HG02973 (cell line): ENCODE results near the gene NKD1.
"Not testable (repeated sequence)": the region's sequence is repeated elsewhere in the genome, so short reads cannot be mapped to it uniquely, and the experiment has no call there.

Source experiments
- ATAC-seq: cut with Tn5 transposase; IDR thresholded peaks from one replicate; pipeline ENCODE4 v1.9.1; 2021; ENCODE audit warnings: moderate library complexity; ENCODE audit not compliant: unreplicated experiment

The NKD1 gene

DNA sequence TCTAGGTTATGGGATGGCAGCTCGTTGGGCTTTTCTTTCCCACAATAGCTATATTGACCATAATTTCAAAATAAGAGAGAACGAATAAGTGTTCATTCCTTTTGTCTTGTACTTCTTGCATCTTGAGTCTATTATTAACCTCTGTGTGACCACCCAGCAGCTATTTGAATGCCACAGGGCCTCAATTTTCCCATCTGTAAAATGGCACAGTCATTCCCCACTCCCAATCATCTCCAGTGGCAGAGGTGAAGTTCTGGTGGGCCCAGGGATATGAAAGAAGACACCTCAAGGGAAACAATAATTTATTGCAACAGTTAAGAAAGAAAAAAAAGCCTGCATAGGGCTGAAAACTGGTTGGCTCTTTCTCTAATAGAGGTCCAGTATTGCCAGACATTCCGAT lies 28.6 kb upstream of the NKD1 start:
- ATAC-seq: no peak

DNA sequence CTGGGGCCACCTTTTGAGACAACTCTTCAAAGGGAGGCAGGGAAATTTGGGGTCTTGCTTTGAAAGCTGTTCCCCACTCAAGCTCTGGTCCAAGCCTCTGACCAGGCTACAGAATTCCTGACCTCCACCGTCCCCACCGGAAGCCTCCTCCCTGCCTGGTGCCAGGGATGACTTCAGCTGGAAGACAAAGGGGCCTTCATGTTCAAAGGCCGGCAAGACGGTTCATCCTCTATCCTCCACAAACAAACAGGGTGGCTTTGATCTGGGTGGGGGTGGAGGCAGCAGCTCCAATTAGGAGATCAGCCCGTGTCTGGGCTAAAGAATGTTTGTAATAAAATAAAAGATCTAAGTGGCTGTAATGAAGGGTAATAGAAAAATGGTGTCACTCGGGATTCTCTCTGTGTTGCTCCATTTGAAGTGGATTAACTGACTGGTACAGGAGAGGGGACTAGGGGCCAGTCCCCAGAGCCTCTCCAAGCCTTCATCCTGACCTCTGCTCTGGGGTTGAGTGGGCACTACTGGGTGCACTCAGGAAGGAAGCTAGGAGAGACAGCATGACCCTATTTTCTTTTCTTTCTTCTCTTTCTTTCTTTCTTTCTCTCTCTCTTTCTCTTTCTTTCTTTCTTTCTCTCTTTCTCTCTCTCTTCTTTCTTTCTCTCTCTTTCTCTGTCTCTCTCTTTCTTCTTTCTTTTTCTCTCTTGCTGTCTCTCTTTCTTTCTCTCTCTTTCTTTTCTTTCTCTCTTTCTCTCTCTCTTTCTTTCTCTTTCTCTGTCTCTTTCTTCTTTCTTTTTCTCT lies 27.5 kb upstream of the NKD1 start:
- ATAC-seq: no peak

DNA sequence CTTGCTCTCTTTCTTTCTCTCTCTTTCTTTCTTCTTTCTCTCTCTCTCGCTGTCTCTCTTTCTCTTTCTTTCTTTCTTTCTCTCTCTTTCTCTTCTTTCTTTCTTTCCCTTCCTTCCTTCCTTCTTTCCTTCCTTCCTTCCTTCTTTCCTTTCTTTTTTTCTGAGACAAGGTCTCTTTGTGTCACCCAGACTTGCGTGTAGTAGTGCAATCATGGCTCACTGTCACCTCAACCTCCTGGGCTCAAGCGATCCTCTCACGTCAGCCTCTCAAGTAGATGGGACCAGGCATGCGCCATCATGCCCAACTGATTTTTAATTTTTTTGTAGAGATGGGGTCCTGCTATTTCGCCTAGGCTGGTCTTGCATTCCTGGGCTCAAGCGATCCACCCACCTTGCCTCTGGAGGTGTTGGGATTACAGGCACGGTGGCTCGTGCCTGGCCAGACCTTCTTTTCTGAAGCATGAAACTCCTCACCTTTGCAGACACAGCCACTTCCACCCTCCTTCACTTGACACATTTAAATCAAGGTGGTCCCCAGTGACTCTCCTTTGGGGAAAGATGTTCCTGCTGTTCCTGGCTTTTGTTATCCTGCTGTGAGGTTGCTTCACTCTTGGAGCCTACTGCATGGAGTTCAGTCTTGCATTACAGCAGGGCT lies 26.8 kb upstream of the NKD1 start:
- no peak for ATAC-seq

DNA sequence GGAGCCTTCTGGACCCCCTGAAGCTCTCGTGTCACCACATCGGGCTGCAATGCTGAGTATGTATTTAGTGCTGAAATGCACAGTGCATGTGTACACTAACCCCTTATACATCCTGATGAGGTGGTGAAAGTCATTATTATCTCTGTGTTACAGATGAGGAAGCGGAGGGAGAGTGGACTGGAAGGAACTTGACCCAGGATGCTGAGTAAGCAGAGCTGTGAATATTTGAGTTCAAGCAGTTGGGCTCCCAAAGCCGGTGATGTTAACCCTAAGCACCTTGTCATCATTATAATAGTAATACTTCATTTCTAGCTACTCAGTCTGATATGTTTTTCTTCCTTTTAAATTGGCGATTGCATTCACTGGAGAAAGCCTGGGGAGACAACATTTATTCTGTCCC lies 25.9 kb upstream of the NKD1 start:
- ATAC-seq: no peak

DNA sequence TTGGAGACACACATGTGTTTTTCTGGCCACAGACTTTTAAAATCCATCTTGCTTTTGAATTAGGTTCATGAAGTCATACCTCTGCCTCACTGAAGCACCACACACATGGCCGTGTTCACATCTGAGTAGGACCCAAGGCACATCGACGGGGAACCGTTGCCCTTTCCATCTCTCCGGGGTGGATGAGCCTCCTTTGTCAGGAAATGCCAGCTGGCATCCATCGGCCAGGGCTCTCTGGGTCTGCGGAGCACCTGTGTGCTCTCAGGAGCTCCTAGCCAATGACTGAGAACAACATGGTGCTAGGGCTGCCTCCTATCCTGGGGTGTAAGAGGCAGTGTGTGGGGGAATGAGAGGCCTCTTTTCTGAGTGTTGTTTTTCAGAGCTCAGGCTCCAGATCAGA lies 24.5 kb upstream of the NKD1 start:
- ATAC-seq: no peak

DNA sequence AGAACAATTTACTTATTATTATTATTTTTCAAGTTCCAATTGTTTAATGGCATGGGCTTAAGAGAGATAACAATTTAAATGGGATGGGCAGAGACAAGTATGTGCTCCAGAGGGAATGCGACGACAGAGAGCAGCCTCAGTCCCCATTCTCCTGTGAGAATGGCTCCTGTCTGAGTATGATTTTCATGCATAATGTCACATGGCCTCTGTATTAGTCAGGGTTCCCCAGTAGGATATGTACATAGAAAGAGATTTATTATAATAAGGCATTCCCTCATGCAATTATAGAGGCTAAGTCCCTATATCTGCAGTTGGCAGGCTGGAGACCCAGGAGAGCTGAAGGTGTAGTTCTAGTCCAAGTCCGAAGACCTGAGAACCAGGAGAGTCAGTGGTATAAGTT lies 22.9 kb upstream of the NKD1 start:
- ATAC-seq: no peak

DNA sequence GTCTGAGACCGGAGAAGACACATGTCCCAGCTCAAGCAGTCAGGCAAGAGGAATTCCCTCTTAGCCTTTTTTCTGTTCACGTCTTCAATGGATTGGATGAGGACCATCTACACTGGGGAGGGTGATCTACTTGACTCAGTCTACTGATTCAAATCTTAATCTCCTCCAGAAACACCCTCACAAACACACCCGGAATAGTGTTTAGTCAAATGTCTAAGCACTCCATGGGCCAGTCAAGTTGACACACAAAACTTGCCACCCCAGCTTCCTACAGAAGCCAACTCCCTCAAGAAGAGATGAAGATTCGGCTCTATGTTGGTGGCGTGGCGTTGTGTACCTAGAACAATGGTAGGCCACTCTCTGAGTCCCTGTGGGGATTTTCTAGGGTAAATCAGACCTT lies 22.5 kb upstream of the NKD1 start:
- no peak for ATAC-seq

DNA sequence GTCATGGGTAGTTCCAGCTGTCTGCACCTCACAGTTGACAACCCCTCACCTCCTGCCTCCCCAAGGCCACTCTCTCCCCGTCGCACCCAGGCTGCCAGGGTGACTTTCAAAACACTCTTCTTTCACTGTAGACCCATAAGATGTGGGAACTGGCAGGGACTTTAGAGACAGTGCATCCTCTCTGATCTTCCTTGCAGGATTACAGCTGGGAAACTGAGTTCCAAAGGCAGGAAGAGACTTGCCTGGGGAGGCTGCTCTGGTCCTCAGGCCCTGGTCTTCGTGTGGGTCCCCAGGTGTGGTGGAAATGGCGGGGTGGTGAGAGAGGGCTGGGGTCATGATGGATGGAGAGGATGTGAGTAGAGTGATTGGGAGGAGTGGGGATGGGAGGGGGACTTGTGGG lies 21.9 kb upstream of the NKD1 start:
- ATAC-seq: no peak

DNA sequence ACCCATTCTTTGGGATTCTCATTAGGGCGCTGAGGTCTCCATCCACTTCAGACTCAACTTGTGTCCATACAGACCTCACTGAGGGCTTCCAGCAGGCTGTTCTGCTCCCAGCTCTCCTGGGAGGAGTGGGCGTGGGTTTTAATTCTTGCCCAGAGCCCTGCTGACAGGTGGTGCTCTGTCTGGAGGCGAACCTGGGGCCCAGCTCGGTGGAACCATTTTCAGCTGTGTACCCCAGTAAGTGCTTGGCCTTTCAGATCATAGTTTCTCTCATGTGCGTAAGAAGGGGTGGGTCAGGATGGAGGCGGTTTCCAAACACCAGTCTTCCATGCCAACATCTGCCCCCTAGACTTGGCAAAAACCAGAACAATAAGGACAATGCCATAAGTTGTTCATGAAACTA lies 21.4 kb upstream of the NKD1 start:
- no peak for ATAC-seq

DNA sequence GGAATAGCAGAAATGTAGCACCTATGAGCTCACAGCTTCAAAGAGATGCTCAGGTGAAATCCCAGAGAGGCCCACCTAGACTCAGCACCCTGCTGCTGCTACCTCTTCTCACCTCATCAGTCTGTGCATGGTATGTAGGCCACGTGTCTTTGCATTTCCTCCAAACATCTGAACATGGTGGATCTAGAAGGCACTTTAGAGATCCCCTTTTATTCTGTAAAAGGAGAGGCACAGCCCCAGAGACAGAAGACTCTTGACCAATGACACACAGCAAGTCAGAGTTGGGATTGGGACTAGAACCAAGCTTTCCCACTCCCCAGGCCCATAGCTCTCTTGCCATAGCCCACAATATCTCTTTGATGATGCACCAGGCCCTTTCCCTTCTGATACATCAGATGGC lies 19.4 kb upstream of the NKD1 start:
- no peak for ATAC-seq

DNA sequence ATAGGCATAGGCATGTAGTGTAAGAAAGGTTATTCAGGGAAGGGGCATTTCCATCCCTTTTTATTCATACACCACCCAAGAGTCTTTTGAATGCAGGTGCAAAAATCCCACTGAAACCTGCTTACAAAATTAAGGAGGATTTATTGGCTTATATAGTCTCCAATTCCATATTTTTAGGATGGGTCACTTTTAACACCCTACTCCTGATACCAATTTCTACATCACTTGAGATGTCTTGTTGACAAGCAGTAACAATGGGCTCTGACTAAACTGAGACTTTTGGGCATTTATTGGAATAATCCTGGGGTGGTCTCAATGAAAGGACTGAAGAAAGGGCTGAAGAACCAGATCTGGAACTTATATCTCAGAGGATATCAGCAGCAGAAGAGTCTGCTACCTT lies 18.9 kb upstream of the NKD1 start:
- ATAC-seq: no peak

DNA sequence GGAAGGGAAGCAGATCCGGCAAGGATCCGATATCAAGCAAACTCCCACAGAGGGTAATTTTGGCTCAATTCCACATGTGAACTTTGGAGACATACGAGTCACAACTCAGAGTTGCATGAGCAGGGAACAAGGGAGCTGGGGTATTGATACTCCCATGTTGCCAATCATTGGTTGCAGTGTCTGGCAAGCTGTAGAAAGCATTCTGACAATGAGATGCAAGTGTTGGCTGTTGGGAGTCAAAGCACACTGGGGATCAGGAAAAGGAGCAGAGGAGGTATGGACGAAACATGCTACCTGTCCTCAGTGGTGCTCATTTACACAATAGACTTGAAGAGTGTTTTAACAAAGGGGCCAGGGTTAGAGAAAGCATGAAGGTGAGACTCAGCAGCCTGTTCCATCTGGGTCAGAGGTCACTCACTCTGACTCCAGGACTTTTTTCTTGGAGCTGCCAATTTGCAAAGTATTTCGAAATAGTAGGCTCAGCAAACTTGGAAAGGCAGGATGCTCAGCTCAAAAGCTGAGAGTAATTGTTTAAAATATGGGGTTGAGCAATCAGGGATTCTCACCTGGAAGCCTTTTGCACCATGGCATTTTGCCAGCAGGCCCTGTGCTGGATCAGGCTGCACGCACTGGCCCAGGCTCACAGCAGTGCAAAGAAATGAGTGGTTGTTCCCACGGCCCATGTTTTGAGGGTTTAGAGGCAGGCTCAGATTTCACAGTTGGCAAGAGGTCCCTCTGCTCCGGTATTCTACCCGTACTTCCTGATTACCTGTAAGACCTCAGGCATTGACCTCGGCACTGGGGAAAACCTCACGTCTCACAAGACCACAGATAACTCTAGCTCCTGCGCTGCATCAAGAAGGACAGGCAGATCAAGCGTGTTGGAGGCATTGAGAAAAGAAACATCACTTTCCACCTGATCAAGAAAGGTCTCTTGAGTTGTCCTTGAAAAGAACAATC lies 17.6 kb upstream of the NKD1 start:
- no peak for ATAC-seq

DNA sequence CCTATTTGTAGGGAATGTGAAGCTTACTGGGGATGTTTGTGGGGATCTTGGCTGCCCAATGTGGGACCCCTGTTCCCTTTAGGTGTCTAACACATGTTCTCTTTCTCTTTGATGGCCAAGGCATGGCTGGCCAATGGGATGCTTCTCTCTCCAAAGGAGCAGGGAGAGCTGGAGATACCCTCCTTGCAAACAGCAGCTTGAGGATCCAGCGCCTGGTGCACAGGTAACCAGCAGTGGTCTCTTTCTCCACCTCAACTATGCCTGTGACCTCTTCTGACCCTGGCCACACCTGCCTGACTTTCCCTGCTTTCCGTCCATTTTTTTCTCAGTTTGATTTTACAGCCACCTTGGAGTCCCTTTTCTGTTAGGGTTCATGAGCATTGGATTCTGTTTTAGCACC lies 16.8 kb upstream of the NKD1 start:
- ATAC-seq: no peak

DNA sequence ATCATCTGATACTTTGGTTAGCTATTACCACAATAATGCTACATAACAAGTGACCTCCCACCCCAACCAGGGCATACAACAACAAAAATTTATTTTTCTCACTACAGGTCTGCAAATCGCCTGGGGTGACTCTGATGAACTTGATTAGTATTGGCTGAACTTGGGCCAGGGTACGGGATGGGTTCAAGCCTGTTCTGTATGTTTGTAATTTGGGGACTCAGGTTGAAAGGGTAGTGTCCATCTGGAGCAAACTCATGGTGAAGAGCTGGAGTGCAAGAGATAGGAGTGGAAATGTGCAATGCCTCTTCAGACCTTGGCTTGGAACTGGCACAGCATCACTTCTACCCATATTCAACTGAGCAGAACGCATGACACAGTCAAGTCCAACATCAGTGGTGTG lies 16.3 kb upstream of the NKD1 start:
- no peak for ATAC-seq

DNA sequence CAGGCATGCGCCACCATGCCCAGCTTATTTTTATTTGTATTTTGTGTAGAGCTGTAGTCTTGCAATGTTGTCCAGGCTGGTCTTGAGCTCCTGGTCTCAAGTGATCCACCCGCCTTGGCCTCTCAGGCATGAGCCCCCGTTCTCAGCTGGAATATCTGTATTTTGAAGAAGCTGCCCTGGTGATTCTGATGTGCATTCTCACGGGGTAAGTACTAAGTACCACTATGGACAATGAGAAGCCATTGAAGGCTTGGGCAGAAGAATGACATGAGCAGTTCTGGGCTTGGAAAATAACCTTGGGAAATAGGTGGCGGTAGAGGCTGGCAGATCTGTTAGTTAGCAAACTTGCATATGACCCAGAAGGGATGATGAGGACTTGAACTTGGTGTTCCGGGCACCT lies 15.6 kb upstream of the NKD1 start:
- no peak for ATAC-seq

DNA sequence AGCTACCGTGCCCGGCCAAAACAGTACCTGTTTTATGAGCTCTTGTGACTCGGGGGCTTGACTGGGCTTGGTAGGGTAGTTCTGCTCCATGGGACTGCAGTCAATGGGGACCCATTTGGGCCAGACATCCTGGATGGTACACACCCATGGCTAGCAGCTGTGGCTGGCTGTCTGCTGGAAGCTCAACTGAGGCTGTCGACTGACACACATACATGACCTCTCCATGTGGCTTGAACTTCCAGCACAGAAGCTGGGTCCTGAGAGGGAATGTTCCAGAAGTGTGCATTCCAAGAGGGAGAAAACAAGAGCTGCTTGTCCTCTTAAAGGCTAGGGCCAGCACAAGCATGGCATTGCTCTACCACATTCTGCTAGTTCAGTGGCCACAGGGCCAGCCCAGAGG lies 14.9 kb upstream of the NKD1 start:
- ATAC-seq: no peak

DNA sequence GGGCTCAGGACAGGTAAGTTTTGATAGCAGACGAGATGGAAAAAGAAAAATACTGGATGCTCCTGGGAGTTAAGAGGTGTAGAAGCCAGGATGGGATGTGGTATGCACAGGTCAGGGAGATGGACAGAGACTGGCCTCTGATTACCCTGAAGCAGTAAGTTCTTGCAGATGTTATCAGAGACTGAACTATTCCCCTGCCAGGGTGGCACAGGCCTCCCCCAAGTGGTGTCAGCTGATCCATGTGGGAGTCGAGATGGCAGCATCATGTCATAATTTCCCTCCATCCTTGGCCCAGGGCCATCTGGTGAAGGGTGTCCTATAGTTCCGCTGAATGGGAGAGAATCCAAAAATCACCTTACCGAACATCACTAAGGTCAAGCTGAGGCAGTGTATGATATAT lies 14.1 kb upstream of the NKD1 start:
- ATAC-seq: no peak

DNA sequence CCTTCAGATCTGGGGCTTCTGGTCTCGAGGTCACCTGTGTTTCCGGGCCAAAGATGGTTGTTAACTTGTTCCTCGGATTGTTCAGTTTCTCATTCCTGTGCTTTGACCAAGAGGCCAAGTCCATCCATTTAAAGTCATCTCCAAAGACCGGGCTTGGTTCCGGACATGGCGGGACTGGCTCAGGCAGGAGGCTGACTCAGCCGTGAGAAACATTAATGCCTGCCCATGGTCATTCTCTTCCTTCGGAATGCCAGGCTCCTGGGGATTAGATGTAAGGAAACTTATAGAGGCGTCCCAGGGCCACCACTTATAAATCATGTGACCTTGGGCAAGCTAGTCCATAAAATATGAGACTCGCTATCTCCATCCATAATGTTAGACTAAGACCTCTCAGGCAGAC lies 13.6 kb upstream of the NKD1 start:
- no peak for ATAC-seq

DNA sequence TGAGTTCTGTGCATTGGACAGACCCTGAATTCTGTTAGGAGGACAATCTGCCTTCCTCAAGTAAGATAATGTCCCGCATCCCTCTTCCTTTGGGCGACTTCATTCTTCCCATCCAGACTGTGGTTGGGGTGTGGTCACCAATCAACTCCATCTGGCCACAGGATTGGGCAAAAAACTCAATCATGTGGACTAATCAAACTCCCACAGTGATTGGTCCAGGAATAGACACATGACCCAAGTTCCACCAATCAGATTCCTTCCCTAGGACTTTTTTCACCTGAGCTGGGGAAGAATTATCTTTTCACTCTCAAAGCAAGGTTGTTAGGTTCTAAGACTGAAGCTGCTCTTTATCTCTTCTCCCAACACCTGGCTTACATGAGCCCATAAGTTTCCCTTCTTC lies 13.2 kb upstream of the NKD1 start:
- ATAC-seq: no peak

DNA sequence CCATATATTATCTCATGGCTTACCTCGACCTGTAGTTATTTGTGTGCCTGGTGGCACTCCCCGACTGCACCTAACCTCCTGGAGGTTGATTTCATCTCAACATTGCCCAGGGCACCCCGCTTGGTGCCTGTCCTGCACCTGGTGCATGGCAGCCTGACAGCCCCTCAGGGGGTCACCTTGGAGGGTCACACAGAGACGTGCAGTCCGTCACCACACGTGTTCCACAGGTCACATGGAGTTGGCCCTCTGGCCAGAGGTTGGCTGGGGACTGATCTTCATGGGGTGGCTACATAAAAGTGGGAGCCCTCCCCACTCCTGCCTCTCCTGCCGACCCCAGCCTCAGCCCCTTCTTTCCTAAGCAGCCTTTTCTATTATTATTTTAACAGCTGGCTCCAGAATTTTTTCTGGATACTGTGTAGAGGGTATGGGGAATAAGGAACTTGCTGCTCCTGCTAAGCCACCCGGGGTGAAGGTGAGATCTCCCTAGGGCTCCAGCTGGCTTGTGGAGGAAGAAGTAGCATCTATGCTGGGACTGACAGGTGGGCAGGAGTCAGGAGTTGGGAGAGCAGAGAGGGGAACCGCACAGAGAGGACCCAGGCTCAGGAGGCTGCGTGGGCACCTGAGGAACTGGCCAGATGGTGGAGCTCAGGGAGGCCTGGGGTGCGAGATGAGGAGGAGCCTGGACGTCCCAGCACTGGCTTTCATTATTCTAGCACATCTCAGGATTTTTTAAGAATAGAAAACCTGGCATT lies 12.5 kb upstream of the NKD1 start:
- ATAC-seq: no peak

DNA sequence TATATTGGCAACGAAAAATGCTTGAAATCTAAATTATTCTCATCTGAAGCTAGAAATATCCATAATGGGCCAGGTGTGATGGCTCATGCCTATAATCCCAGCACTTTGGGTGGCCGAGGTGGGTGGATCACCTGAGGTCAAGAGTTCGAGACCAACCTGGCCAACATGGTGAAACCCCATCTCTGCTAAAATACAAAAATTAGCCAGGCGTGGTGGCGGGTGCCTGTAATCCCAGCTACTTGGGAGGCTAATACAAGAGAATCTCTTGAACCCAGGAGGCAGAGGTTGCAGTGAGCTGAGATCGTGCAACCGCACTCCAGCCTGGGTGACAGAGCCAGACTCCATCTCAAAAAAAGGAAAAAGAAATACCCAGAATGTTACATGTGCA lies 11.9 kb upstream of the NKD1 start:
- not testable (repeated sequence) for ATAC-seq
